ENCODE data around the gene MAML3.

The MAML3 gene

GRCh38 chr4:140097572-140097971 lies 56.4 kb downstream of the MAML3 start:
- no peak for FAIRE-seq

DNA sequence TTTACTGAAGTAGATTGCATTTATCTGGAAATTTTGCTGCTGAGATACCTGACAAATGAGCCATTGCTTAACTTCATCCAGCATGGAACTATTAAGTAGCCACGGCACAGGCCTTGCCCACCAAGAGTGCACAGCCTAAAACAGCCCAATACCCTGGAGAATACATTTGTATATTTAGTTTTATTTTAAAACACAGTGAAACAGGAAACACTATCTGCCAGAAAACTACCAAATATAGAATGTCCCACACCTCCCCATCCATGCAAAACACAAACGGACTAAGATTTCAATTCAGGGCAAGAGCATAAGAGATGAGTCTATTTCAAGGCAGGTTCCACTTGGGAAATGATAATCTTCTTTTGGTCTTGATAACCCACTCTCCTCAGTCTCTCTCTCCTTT lies 57.1 kb downstream of the MAML3 start:
- no peak for FAIRE-seq

DNA sequence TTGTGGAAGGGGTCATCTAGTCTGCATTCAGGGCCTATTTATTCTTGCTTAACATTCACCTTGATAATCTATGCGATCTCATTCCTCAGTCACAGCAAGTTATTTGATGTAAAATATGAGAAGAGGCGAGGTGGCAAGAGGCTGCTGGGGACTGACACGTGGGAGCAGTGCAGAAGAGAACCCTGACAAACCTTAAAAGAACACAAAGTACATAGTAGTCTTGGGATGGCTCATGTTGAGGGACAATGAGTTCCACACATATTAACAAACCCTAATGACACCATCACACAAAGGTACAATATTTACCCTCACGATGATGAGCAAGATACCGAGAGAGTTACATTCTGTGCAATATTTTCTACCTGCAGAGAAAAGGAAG lies 57.5 kb downstream of the MAML3 start:
- no peak for FAIRE-seq

GRCh38 chr4:140095694-140096482 lies 58.1 kb downstream of the MAML3 start:
- FAIRE-seq: no peak

DNA sequence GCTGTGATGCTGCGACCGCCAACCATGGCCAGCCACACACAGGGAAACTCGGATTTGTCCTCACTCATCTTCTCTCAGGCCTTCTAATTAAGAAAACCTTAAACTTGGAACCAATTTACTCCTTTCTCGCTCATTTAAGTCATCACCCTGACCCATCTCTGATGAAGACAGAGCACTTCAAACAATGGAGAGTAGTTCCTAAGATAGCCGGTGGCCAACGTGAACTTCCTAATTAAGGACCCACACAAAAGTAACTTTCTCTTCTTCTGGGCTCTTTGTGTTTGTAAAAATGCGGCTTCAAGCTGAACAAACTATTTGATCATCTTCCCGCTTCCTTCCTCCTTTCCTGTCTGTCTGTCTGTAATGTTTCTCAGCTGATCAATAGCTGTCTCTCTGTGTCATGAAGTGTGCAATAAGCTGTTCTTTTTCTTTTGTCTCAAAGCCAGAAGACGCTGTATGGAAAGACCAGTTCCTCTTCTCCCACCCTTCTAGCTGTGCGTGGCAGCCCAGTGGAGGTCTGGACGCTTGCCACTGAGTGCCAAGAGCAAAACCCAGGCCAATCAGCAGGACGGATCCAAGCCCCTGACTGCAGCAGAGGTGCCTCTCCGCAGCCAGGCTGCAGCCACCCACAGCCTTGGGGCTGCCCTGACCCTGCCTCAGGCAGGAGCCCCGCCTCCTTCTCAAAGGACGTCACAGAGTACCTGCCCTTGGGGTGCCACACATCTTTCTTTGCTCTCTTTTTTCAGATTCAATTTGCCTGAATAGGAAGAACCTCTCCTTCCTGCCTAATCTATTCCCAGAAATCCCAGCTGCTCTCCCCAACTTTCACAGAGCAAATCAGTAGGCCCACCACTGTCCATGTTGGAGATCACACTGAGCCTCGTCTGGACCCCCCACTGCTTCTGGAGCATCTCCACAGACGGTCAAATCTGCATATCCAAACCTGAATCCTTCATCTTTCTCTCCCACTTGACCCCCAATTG lies 59.3 kb downstream of the MAML3 start:
- FAIRE-seq: no peak

DNA sequence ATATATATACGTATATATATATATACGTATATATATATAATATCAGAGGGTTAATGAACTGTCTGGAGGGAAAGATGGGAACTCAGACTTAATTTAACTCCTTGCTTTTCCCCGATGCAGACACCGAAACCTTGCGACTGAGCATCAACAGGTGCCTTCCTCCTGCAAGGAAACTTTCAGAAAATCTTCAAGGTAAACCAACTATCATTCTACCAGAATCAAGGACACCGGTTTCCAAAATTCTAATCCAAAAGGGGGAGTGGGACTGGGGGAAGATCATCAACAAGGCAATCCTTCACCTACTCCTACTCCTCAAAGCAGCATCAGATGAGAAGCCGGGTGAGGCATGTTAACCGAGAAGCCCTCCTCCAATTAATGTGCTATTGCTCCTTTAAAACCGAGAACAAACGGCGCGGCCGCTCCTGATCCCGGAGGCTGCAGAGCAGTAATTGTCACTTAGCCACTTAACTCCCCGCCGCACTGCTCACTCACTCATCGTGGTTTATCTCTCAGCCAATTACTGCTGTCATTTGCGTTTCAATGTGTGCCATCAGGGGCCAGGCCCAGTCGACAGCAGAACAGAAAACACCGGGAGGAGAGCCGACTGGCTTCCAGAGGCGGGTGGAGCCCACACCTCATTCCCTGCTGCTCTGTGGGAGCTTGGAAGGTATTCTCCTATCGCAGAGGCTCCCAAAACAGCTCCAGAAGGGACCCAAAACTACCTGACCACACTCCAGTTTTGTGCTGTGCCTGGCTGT lies 61.7 kb downstream of the MAML3 start:
- no peak for FAIRE-seq

DNA sequence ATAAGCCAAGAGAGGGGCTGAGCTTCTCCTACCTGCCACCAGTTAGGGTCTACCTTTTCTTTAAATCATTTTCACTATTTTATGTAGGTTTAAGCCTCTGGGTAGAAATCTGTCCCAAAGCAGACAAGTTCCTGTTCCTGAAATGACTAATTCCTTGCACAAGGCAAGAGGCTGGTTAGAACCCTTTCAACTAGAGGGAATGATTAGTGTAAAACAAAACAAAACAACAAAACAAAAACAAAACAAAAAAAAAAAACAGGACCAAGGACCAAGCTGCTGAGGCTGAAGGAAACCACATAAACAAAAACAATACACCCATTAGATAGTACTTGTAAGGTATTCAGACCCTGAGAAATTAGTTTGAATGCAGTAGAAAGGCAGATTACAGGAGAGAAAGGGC lies 62.7 kb downstream of the MAML3 start:
- FAIRE-seq: no peak

DNA sequence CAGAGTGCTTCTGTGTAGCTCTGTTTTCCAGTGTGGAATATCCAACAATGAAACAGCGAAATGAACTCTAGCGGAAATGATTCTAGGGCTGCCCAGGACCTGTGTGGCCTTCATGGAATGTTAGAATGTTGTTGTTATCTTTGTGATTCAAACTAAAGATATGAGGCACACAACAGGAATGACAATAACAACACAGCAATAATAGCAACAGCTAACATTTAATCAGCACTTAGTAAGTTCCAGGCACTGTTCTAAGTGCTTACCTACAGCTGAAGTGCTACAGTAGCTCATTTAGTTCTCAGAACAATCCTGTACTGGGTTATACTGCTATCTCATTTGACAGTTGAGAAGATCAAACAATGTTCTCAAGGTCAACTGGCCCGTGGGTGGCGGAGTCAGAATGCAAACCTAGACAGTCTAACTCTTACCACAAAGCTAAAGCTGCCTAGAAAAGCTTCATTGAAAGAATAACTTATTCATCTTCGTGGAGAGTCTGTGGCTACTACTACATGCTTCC lies 63.7 kb downstream of the MAML3 start:
- FAIRE-seq: no peak

DNA sequence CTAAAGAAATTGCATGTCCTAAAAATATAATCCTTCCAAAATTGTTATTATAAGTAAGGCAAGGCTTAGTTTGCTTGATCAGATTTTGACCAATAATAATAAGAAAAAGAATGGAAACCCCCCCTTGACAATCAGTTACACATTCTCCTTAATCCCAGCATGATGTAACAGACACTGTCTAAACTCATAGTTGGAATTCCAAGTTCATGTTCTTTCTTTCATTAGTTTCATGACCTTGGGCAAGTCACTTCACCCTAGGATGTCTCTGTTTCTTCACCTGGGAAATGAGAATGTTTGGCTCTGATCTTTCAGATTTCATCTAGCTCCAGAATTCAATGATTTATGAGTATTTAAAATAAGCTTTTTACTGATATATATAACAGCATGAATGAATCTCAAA lies 64.8 kb downstream of the MAML3 start:
- FAIRE-seq: no peak

DNA sequence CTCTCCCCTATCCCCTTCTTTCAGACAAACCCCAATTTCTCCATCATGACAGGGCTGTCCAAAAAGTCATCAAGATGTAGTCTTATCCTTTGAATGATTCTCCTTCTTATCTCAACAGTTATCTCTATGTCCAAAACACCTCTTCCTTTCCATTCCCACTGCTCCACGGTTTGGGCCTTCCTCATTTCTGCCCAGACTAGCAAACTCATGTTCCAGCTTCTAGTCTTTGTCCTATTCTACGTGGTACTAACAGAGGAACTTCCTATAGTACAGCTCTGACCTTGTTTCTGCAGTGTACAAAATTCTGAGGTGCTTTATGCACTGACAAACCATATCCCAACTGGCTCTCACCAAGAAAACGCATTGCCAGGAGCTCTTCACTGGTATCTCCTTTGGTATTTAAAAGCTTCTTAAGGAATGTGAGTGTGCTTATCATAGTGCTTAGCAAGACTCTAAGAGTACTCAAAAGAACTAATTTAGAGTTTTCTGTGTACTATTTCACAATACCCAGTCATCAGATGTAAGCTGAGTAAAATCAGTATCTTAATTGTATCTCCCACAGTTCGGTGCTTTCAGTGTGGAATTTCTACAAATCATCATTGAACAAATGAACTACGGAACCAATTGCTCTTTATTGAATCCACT lies 65.5 kb downstream of the MAML3 start:
- FAIRE-seq: no peak

GRCh38 chr4:140085881-140086280 lies 68.1 kb downstream of the MAML3 start:
- FAIRE-seq: no peak

DNA sequence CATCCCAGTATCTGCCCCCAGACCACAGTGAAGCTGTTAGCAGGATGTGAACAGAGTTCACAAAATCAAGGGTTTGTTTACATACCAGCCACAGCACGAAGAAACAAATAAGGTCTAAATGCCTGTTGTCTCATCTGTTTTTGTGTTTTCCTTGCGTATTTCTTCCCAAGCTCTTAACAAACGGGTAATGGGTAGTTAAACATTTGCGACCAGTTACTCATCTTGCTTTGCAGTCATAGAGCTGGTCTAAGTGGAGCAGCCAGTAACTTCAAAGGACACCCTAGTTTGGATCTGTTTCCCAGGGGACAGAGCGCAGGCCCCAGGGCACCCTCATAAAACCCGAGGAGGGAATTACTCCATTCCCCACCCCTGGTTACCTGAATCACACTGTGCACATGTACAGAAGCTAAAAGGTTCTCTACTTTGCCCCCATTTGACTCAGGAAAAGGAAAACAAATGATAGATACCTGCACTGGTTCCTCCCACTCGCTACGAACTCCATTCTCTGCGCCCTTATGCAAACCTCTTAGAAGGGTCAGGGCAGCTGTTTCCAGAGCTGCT lies 68.8 kb downstream of the MAML3 start:
- FAIRE-seq: no peak

GRCh38 chr4:140084385-140084784 lies 69.6 kb downstream of the MAML3 start:
- FAIRE-seq: no peak

DNA sequence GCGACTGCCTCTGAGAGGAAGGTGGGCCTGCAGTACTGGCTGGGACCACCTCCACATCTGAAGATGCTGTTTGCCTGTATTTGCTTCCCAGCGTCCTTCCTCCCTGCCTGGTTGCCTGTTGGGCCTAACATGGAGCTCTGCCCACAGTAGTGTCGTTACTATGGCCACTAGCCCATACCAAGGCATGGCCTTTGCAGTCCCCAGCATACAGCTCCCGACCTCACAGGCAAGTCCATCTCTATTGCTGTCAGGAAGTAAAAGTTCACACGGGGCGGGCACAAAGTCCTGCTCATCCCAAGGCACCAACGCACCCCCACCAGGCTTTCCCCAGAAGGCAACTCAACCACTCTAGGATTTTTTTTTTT lies 71.6 kb downstream of the MAML3 start:
- no peak for FAIRE-seq

- no peak for FAIRE-seq
These were observed 72.2 kb downstream of the MAML3 start for GRCh38 chr4:140081641-140082390.

GRCh38 chr4:140080883-140081282 lies 73.1 kb downstream of the MAML3 start:
- no peak for FAIRE-seq

- FAIRE-seq: no peak
These were observed 75.6 kb downstream of the MAML3 start for GRCh38 chr4:140078366-140078765.

GRCh38 chr4:140076307-140076706 lies 77.7 kb downstream of the MAML3 start:
- FAIRE-seq: no peak

DNA sequence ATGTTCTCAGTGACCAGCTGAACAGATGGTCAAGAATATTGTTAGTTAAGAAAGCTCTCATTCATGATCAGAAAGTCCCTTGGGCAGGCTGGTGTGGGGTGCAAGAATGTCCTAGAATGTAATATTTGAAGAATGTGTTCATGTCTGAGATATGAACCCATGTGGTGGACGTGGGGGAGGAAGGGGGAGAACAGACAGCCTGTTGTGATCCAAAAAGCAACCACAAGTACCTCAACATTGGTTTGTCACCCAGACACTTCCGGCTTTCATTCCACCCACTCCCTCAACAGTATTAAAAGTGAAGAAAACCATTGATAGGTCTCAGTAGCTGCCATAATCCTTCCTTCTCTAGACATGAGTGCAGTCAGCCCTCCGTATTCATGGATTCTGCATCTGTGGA lies 82.2 kb downstream of the MAML3 start:
- no peak for FAIRE-seq

- FAIRE-seq: no peak
These were observed 83.0 kb downstream of the MAML3 start for GRCh38 chr4:140070973-140071372.

DNA sequence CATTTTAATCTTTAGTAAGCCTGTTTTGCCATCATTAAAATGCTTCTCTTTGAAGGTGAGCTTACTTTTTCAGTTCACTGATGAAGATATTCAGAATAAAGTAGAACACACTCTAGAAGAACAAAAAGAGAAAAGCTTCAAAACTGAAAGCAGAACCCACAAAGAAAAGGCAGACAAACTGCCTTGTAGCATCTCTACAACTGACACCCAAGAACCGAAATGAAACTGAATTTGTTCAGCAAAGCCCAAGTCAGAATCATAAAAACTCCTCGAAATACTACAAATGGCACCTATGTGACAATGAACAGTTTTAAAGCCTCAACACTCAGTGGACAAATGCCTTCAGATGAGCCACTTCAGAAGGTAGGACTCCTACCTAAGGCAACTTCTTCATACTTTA lies 83.6 kb downstream of the MAML3 start:
- FAIRE-seq: no peak

- FAIRE-seq: no peak
These were observed 84.9 kb downstream of the MAML3 start for GRCh38 chr4:140069066-140069465.

Data from TTC549 (cell line).